Activated CD8-positive, alpha-beta T cell treated with anti-CD3 and anti-CD28 coated beads for 36 hours (primary cell): Measurements from ENCODE around the gene THRA. TPM values are rescaled to one million over a fixed set of nuclear protein-coding genes. Genes with fewer than 3 reads are reported as not detected.

Experiments
- ATAC-seq: fragments of 200-7000 bp; cut with Tn5 transposase; one replicate; pipeline ENCODE4 v1.10.0; 2021; ENCODE audit warnings: mild to moderate bottlenecking, moderate library complexity
- CTCF ChIA-PET: fragments of 350-600 bp; sonication (Branson Sonifier 250); formaldehyde crosslinking; loops from one replicate; lab custom pipeline; 2021; ENCODE audit warnings: antibody characterized with exemption; lab: Charles Lee
- POLR2A ChIA-PET: fragments of 350-600 bp; sonication (Branson Sonifier 250); formaldehyde crosslinking; loops from one replicate; lab custom pipeline; 2021; ENCODE audit warnings: antibody characterized with exemption; lab: Charles Lee
- DNase-seq: peaks from one replicate; pipeline ENCODE4 v3.0.0-alpha.2; 2020
- H3K27ac Mint-ChIP-seq: one replicate; pipeline ENCODE4 v1.8.0; 2021; ENCODE audit warnings: mild to moderate bottlenecking, mixed read lengths
- H3K27me3 Mint-ChIP-seq: one replicate; pipeline ENCODE4 v1.8.0; 2021; ENCODE audit warnings: mixed read lengths
- H3K36me3 Mint-ChIP-seq: one replicate; pipeline ENCODE4 v1.8.0; 2021; ENCODE audit warnings: low read depth, mixed read lengths
- H3K4me1 Mint-ChIP-seq: one replicate; pipeline ENCODE4 v1.8.0; 2021; ENCODE audit warnings: low read depth, mixed read lengths
- H3K4me3 Mint-ChIP-seq: one replicate; pipeline ENCODE4 v1.8.0; 2021; ENCODE audit warnings: mild to moderate bottlenecking, moderate library complexity, mixed read lengths
- H3K9me3 Mint-ChIP-seq: one replicate; pipeline ENCODE4 v1.8.0; 2021; ENCODE audit warnings: mixed read lengths
- CTCF ChIP-seq: fragments of 200-600 bp; IDR thresholded peaks from one replicate; pipeline ENCODE4 v1.8.0; 2022; ENCODE audit warnings: antibody characterized with exemption, mild to moderate bottlenecking
- intact Hi-C: fragments of 100-400 bp; cut with micrococcal nuclease; formaldehyde crosslinking; loops from one replicate; pipeline ENCODE4 v1.10.0; 2022
- total RNA-seq, 2 experiments: library from RNA; stranded (reverse); gene quantifications; one replicate each; pipeline ENCODE4 v1.2.3, GENCODE V29; 2021

The THRA gene
- total RNA-seq, 2 experiments from 2014 or later = 11.1 to 13.8 TPM

DNA sequence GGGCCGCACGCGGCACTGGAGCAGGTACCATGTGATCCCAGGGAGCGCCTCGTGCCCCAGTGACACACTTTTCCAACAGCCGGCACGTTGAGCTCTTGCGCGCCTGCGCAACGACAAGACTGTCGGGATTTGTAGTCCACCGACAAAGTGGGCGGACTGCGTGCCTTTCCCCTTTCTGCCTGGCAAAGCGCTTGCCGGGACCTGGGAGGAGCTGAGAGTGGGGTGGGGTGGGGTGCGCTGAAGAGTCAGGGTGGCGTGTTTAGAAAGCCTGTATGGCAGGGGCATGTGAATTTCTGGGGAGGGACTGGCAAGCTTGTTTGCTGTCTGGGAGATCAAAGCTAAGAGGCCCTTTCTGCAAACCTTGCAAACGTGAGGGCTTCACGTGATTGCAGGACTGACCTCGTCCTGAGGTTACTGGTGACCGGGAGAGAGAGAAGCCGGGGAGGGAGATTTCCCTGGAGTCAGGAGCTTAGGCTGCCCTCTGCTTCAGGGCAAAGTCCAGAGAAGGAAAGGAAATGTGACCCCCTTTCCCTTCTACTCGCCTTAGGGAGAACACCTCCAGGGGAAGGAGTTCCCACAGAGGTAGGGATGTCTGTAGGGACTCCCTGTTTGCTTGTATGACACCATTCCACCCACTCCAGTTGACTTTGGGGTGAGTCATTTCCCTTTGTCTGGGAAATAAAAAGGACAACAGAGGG is 38.1 kb downstream of the THRA start:
- POLR2A ChIA-PET = interaction anchor here (0.6 to 8.2 kb wide), 10 partner anchors 11 to 184 kb away, joined by 3 to 93 read pairs (median 3); partner anchors contain the start of gene MED24
- intact Hi-C loops = no loop called here
- H3K4me1 Mint-ChIP-seq = peaks cover 75% of the 10 kb centered on the region

DNA sequence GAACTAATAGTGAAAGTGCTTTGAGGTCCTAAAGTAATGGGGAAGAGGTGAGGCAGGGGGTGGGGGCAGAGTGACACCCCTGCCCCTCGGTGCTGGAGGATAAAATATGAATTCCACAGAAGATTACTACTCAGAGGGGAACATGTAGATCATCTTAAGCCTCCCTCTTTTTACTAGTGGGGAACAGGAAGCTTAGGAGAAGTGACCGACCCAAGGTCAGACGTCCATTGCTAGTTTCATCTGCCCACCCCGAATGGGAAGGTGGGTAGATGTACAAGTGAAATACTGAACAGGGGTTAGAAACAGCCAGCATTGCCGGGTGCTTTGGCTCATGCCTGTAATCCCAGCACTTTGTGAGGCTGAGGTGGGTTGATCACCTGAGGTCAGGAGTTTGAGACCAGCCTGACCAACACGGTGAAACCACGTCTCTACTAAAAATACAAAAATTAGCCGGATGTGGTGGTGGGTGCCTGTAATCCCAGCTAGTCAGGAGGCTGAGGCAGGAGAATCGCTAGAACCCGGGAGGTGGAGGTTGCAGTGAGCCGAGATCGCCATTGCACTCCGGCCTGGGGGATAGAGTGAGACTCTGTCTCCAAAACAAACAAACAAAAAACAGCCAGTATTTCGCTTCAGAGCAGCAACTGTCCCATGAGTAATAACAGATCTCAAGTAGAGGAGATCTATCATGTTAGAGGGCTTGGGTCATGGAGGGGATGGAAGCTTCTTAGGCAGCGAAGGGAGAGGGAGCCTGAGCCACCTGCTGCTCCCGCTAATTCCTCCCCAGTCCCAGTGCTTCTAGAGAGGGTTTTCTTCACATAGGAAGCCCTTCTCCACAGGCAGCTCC is 38.8 kb downstream of the THRA start:
- Mint-ChIP-seq H3K9me3 (no peaks in the 10 kb centered on the region), H3K36me3 (peaks cover 21% of the 10 kb centered on the region), H3K4me1 (peaks cover 75% of the 10 kb centered on the region), H3K27ac (peak overlapping the region; percentile 90), H3K27me3 (no peaks in the 10 kb centered on the region), H3K4me3 (peak overlapping the region; percentile 85)
- POLR2A ChIA-PET = interaction anchor here (0.8 to 8.2 kb wide), 6 partner anchors 10 to 183 kb away, joined by 3 to 93 read pairs (median 3); partner anchors contain the start of gene MED24
- no peak for ATAC-seq
- intact Hi-C loops = no loop called here
- CTCF ChIA-PET = interaction anchor here (1.0 to 9.0 kb wide), 6 partner anchors 10 to 89 kb away, joined by 3 to 136 read pairs (median 4); partner anchors contain the start of gene MED24
- no peak for TF ChIP-seq CTCF
- no peak for DNase-seq

More for the DNA sequence above, 38.1 kb downstream of the THRA start:
- Mint-ChIP-seq H3K9me3 (no peaks in the 10 kb centered on the region), H3K27me3 (no peaks in the 10 kb centered on the region), H3K27ac (peak overlapping the region; percentile 90), H3K4me3 (peak overlapping the region; percentile 85), H3K36me3 (peaks cover 29% of the 10 kb centered on the region)
- CTCF ChIA-PET = interaction anchor here (0.8 to 9.5 kb wide), 9 partner anchors 11 to 90 kb away, joined by 3 to 136 read pairs (median 4); partner anchors contain the start of gene MED24
- DNase-seq (peak; percentile 94), ATAC-seq (peak; percentile 10)
- TF ChIP-seq CTCF = no peak

GRCh38 chr17:40103071-40103661 is 40.4 kb downstream of the THRA start:
- DNase-seq (no peak), ATAC-seq (no peak)
- intact Hi-C loops = no loop called here
- H3K4me3 Mint-ChIP-seq = no peak overlapping the region
- ChIA-PET CTCF (interaction anchor here (1.0 to 9.0 kb wide), 4 partner anchors 8 to 65 kb away, joined by 5 to 136 read pairs (median 5); no protein-coding TSS in a partner anchor), POLR2A (interaction anchor here (0.6 to 1.8 kb wide), 4 partner anchors 11 to 264 kb away, joined by 3 to 5 read pairs (median 4); partner anchors contain the start of gene CASC3)
- H3K9me3 Mint-ChIP-seq = no peaks in the 10 kb centered on the region
- no peaks in the 10 kb centered on the region for H3K27me3 Mint-ChIP-seq
- H3K27ac Mint-ChIP-seq = peak overlapping the region; percentile 55
- H3K4me1 Mint-ChIP-seq = peaks cover 75% of the 10 kb centered on the region
- H3K36me3 Mint-ChIP-seq = peaks cover 6% of the 10 kb centered on the region
- no peak for TF ChIP-seq CTCF

- Mint-ChIP-seq H3K36me3 (peaks cover 1% of the 10 kb centered on the region), H3K27me3 (no peaks in the 10 kb centered on the region), H3K9me3 (no peaks in the 10 kb centered on the region), H3K4me3 (no peak overlapping the region), H3K27ac (peak overlapping the region; percentile 55), H3K4me1 (peaks cover 74% of the 10 kb centered on the region)
- peak; percentile 35 for DNase-seq
- CTCF ChIA-PET = interaction anchor here (1.0 to 9.0 kb wide), 4 partner anchors 8 to 65 kb away, joined by 5 to 136 read pairs (median 5); no protein-coding TSS in a partner anchor
- no peak for TF ChIP-seq CTCF
- ATAC-seq = no peak
- intact Hi-C loops = no loop called here
- POLR2A ChIA-PET = interaction anchor here (1.0 to 1.8 kb wide), 3 partner anchors 11 to 37 kb away, joined by 3 to 5 read pairs (median 5); partner anchors contain the start of gene CASC3
Measured at GRCh38 chr17:40103688-40104087, 40.9 kb downstream of the THRA start.
